H1 (cell line): ENCODE results near the gene PRMT9.

Experiments used
- BCL11A ChIP-seq, 2 experiments: IDR thresholded peaks; one replicate each; pipeline ENCODE4 v1.6.1; 2011; ENCODE audit warnings: low read depth in 2 of 2, low read length in 2 of 2, mild to moderate bottlenecking in 2 of 2
- CTBP2 ChIP-seq: IDR thresholded peaks from 2 replicates; pipeline ENCODE4 v1.7.0; 2011; ENCODE audit warnings: borderline replicate concordance, mild to moderate bottlenecking, moderate library complexity, mixed read lengths, low read length; ENCODE audit not compliant: insufficient read depth, insufficient read length
- EP300 ChIP-seq, 2 experiments: IDR thresholded peaks; 1 replicate in 1 of 2; 2 replicates in 1 of 2; pipeline ENCODE4 v1.6.1; 2011 to 2012; ENCODE audit warnings: low read depth in 2 of 2, low read length in 2 of 2, mild to moderate bottlenecking in 2 of 2, borderline replicate concordance in 1 of 2, inconsistent platforms in 1 of 2, moderate library complexity in 1 of 2
- KDM1A ChIP-seq: fragments of 200-600, 300-600 bp; sonication (generic); IDR thresholded peaks from 2 replicates; pipeline ENCODE4 v1.7.1; 2016; ENCODE audit warnings: mild to moderate bottlenecking, low read length, borderline replicate concordance
- NRF1 ChIP-seq: IDR thresholded peaks from 2 replicates; pipeline ENCODE4 v1.6.1; 2011; ENCODE audit warnings: mild to moderate bottlenecking, low read depth, low read length, improper control_type of control experiment
- POLR2A ChIP-seq, 2 experiments: IDR thresholded peaks; 1 replicate in 1 of 2; 2 replicates in 1 of 2; pipeline ENCODE4 v1.6.1; 2011; ENCODE audit warnings: low read depth in 2 of 2, low read length in 2 of 2, mild to moderate bottlenecking in 2 of 2; ENCODE audit errors: control extremely low read depth in 1 of 2
- POLR2AphosphoS5 ChIP-seq: IDR thresholded peaks from 2 replicates; pipeline ENCODE4 v1.6.1; 2011; ENCODE audit warnings: low read depth, low read length
- RNF2 ChIP-seq: fragments of 200-900, 300-1000 bp; sonication (generic); IDR thresholded peaks from 2 replicates; pipeline ENCODE4 v1.7.1; 2016; ENCODE audit warnings: borderline replicate concordance, low read depth, mild to moderate bottlenecking, antibody characterized with exemption, low read length; ENCODE audit not compliant: poor library complexity, severe bottlenecking; ENCODE audit errors: missing control alignments
- RXRA ChIP-seq: IDR thresholded peaks from 2 replicates; pipeline ENCODE4 v1.6.1; 2011; ENCODE audit warnings: low read depth, mild to moderate bottlenecking, low read length, moderate library complexity; ENCODE audit not compliant: insufficient read depth
- TAF1 ChIP-seq: IDR thresholded peaks from 2 replicates; pipeline ENCODE4 v1.6.1; 2011; ENCODE audit warnings: mild to moderate bottlenecking, low read depth, low read length
- TCF12 ChIP-seq: IDR thresholded peaks from 2 replicates; pipeline ENCODE4 v1.6.1; 2011; ENCODE audit warnings: low read depth, mild to moderate bottlenecking, low read length
- TF ChIP-seq, protein P1 (sequence below), 3 experiments: IDR thresholded peaks; 1 replicate in 2 of 3; 2 replicates in 1 of 3; pipeline versions ENCODE4 v1.5.1 to v1.6.1; 2011; ENCODE audit warnings: low read length in 3 of 3, mild to moderate bottlenecking in 3 of 3, inconsistent platforms in 2 of 3, low read depth in 1 of 3, moderate library complexity in 1 of 3; ENCODE audit not compliant: insufficient read depth in 1 of 3; ENCODE audit errors: control extremely low read depth in 1 of 3

- TF ChIP-seq, protein P1, sequence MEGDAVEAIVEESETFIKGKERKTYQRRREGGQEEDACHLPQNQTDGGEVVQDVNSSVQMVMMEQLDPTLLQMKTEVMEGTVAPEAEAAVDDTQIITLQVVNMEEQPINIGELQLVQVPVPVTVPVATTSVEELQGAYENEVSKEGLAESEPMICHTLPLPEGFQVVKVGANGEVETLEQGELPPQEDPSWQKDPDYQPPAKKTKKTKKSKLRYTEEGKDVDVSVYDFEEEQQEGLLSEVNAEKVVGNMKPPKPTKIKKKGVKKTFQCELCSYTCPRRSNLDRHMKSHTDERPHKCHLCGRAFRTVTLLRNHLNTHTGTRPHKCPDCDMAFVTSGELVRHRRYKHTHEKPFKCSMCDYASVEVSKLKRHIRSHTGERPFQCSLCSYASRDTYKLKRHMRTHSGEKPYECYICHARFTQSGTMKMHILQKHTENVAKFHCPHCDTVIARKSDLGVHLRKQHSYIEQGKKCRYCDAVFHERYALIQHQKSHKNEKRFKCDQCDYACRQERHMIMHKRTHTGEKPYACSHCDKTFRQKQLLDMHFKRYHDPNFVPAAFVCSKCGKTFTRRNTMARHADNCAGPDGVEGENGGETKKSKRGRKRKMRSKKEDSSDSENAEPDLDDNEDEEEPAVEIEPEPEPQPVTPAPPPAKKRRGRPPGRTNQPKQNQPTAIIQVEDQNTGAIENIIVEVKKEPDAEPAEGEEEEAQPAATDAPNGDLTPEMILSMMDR (IDR thresholded peaks at IDR 0.05; ENCODE audit: control extremely low read depth in 1 of 3, insufficient read depth in 1 of 3, low read depth in 1 of 3, low read length in 3 of 3), result no peak
- TF ChIP-seq POLR2A (IDR thresholded peaks at IDR 0.05; ENCODE audit: control extremely low read depth in 1 of 2, low read depth in 2 of 2, low read length in 2 of 2), result no peak
- no peak for TF ChIP-seq TCF12
- no peak for TF ChIP-seq NRF1
- no peak for TF ChIP-seq RNF2
- TF ChIP-seq RXRA, result no peak
- no peak for TF ChIP-seq POLR2AphosphoS5
- no peak for TF ChIP-seq TAF1
- no peak for TF ChIP-seq EP300 (IDR thresholded peaks at IDR 0.05; ENCODE audit: borderline replicate concordance in 1 of 2, low read depth in 2 of 2, low read length in 2 of 2)
- TF ChIP-seq BCL11A (IDR thresholded peaks at IDR 0.05; ENCODE audit: low read depth in 2 of 2, low read length in 2 of 2), result no peak
- TF ChIP-seq KDM1A, result no peak
- TF ChIP-seq CTBP2, result no peak
These were observed 89.4 kb downstream of the PRMT9 start for GRCh38 chr4:147594578-147594977.
